Left renal pelvis (tissue), 4 donors: ENCODE data around the gene HACD3. TPM values are rescaled to one million over a fixed set of nuclear protein-coding genes. Genes with fewer than 3 reads are reported as not detected.
"Not testable (repeated sequence)": the region's sequence is repeated elsewhere in the genome, so short reads cannot be mapped to it uniquely, and the experiment has no call there.

Source experiments
- DNase-seq, 4 donors: peaks; one replicate each; pipeline ENCODE4 v3.0.0-alpha.2; 2013; ENCODE audit warnings: low read depth in 4 of 4, low spot score in 3 of 4
- polyA plus RNA-seq, 4 donors: library from polyadenylated mRNA; unstranded; fragments of 120-200 nt; gene quantifications; one replicate each; pipeline ENCODE4 v1.2.1, GENCODE V29; 2013; ENCODE audit not compliant: insufficient read length in 4 of 4

Gene HACD3
- polyA plus RNA-seq, 4 donors: 109 to 193 (median 175) TPM

DNA sequence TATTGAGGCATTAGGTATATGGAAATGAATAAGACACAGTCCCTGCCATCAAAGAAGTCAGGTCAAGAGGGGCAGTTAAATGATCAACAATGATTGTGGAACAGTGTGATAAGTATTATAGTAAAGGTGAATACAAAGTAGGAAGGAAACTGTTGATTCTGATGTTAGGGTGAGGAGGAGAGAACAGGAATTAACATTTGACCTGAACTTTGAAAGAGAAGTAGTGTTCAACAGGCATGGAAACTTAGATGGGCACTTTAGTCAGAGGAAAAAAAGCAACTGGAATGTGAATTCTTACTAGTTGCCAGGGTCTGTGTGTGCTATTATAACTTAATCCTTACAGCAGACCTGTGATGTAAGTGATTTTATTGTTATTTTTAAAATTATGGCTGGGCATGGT lies 17.6 kb downstream of the HACD3 start:
- no peak for DNase-seq

DNA sequence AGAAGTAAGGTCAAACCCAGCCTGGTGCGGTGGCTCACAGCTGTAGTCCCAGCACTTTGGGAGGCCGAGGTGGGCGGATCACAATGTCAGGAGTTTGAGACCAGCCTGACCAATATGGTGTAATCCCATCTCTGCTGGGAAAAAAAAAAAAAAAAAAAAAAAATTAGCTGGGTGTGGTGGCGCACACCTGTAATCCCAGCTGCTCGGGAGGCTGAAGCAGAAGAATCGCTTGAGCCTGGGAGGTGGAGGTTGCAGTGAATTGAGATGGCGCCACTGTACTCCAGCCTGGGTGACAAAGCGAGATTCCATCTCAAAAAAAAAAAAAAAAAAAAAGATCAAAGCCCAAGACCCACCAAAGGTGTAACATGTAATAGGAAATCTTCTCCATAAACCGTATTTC lies 19.0 kb downstream of the HACD3 start:
- DNase-seq: not testable (repeated sequence)

- no peak for DNase-seq
These were observed 20.4 kb downstream of the HACD3 start for GRCh38 chr15:65550681-65551098.

- no peak for DNase-seq
These were observed 20.9 kb downstream of the HACD3 start for GRCh38 chr15:65551183-65551582.

- DNase-seq: not testable (repeated sequence)
These were observed 22.6 kb downstream of the HACD3 start for GRCh38 chr15:65552851-65553250.

GRCh38 chr15:65553691-65554090 lies 23.4 kb downstream of the HACD3 start:
- no peak for DNase-seq

DNA sequence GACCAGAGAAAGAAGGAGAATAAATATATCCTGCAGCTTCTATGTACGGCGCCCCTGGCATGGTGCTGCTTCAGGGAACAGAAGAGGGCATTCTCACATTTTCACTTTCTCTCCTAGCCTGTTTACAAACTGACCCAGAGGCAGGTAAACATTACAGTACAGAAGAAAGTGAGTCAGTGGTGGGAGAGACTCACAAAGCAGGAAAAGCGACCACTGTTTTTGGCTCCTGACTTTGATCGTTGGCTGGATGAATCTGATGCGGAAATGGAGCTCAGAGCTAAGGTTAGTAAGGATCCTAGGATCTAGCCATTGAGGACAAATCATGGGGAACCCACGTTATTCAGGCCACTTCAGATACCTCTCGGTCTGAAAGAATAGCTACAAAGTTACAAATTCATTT lies 26.4 kb downstream of the HACD3 start:
- DNase-seq: no peak

DNA sequence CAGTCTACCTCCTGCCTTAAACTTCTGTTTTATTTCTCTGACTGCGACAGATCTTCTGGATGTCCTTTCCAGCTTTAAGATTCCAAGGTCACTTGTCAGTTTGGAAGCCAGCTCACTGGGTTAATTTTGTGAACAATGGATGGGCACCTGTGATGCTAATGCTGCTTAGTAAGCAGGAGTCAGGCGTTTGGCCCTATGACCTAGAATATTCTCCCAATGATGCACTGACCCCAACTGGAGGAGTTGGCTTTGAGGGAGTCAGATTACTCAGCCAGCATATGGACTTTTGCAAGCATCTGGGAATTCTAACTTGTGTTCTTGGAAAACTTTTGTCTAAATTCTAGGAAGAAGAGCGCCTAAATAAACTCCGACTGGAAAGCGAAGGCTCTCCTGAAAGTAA lies 28.1 kb downstream of the HACD3 start:
- DNase-seq: no peak

GRCh38 chr15:65558997-65559760 lies 28.9 kb downstream of the HACD3 start:
- no peak for DNase-seq

DNA sequence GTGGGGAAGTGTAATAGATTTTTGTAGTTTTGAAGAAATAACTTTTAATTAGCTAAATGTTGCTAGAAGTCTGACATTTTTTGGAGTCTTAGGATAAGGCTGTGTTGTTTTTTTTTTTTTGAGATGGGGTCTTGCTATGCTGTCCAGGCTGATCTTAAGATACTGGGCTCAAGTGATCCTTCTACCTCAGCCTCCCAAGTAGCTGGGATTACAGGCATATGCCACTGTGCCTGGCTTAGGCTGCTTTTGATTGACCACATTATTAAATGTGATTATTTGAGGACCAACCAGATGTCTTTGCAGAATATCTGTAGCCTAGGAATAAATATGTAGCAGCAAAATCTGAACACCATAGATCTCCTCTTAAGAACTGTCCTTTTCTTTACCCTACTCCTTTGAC lies 29.7 kb downstream of the HACD3 start:
- no peak for DNase-seq

DNA sequence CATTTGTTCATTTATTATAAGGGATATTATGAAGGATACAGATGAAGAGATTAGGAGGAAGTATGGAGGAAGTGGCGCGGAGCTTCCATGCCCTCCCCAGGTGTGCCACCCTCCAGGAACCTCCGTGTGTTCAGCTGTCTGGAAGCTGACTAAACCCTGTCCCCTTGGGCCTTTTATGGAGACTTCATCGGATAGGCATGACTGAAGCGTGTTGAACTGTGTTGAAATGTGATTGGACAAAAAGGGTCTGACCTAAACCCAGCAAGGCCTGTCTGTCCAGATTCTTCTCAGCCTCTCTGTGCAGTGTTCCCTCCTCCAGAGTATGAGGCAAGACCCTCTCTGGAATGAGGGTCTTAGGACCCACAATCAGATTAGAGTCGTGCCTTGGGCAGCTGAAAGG lies 31.7 kb downstream of the HACD3 start:
- DNase-seq: peak in 3 of 4 donors; percentile 8 to 29 (median 27)

GRCh38 chr15:65569728-65570127 lies 39.5 kb downstream of the HACD3 start:
- DNase-seq: no peak

DNA sequence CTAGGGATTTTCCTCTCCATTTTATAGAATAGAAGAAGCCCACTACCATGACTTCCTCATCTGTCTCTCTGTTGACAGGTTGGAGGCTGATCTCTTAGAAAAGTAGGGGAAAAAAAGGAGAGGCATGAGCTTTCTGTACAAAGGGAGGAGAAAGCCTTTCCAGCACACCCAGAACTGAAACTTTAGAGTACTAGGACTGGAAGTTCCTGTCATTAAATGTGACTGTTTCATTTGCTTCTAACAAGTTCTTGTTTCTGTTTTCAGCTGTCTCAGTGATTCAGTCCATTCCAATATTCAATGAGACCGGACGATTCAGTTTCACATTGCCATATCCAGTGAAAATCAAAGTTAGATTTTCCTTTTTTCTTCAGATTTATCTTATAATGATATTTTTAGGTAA lies 41.7 kb downstream of the HACD3 start:
- no peak for DNase-seq

DNA sequence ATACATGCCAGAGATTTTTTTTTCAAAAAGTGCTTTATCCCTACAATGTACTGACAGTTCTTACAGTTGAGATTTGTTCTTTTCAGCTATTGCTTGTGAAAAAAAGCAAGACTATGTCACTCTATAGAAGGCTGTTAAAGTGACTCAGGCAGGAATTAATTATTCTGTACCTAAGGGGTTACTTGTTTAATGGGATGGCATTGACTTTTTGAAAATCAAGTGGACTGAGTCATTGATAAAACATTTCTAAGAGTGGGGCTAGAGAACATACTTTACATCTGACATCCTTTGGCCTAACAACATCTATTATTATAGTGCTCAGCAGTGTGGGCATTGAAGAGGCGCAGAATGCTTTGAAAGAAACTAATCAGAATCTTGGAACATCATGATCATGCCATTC lies 46.4 kb downstream of the HACD3 start:
- no peak for DNase-seq

DNA sequence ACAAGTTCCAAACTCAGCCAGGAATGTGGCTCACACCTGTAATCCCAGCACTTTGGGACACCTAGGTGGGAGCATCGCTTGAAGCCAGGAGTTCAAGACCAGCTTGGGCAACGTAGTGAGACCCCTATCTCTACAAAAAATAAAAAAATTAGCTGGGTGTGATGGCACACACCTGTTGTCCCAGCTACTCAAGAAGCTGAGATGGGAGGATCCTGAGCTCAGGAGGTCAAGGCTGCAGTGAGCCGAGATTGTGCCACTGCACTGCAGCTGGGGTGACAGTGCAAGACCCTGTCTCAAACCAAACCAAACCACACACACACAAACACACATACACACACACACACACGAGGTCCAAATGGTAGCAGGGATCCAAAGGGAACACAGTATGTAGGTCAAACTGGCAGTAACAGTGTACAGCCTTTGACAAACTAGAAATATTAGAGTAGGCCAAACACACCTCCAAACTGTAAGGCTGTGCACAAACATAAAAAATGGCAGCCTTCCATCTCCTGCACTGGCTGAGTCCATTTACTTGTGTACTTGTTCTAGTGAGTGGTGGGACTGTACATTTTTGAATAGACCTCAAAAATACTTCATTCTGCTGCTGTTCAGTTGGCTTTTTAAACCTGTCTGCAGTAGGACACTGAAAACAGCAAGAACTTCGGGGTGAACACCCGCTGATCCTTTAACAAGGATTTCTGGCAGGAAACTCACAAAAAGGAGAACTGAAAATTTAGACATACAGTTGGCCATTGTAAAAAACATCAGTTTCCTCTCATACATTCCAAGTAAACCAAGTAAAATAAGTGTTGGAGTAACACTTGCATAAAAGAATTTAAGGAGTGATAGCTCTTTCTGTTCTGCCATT lies 47.1 kb downstream of the HACD3 start:
- DNase-seq: no peak

DNA sequence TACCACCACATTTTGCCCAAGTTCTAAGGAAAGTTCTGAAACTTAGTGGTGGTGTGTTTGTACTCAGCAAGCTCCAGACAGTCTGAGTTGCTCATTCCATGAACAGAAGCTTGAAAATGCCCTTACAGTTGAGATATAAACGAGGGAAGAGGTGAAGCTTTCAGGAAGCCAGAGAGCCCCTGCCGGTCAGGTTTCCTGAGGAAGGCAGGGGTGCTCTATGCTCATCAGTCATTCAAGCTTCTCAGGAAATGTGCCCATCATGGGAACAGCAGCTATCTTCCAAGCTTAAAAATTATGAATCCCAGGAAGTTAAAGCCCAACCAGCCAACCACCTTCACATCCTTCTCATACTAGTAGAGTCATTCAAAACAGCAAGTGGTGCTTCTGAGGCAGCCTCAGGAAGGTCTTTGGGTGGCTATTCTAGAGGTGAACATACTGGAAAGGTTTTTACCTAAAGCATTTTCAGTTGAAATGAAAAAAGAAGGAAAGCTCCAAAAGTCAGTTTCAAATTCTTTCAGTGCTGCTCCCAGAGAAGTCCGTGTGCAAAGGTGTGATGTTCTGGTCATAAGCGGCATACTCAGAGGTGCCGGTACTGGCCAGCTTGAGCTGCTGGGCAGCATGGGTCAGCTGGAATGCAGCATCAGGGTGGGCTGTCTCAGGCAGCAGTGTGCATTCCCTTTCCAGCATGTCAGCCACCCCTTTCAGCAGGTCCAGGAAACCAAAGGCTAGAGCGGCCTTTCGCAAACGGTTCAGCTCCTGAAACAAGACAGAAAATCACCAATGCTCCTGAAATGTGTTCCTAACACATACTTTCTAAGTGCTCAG lies 48.9 kb downstream of the HACD3 start:
- DNase-seq: no peak

GRCh38 chr15:65579762-65580161 lies 49.5 kb downstream of the HACD3 start:
- no peak for DNase-seq

DNA sequence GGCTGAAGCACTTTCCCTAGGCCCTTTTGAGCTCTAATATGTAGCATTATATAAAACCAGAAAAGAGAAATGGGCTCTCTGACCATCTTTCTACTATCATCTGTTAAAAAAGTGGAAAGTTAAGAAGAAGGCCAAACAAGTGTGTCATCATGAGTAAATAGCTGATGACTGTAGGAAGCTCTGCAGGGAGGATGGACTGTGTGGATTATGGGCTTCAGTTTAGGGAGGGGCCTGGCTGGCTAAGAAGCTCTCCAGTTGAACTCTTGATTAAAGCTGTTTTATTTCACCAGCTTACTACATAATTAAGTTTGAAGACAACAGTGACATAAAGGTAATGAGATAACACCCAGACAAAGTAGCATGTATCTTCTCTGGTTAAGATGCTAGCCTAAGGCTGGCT lies 50.0 kb downstream of the HACD3 start:
- DNase-seq: no peak

DNA sequence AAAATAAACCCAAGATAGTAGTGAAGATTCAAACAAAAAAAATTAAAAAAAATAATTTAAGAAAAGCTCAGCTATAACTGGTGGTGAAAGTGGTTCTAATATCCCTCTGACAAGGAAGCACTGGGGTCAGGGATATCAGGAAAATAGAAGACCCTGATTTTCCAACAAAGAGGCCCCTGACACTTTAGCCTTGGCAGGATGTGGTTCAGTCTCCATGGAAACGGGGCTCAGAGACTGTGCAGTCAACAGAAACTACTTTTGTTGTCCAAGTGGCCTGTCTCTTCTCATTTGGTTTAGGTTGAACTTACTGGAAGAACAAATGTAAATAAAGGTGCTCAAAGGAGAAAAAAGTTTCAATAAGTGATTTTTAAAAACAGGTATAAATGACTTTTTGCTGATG lies 53.4 kb downstream of the HACD3 start:
- DNase-seq: peak in 2 of 4 donors; percentile 6 to 11

DNA sequence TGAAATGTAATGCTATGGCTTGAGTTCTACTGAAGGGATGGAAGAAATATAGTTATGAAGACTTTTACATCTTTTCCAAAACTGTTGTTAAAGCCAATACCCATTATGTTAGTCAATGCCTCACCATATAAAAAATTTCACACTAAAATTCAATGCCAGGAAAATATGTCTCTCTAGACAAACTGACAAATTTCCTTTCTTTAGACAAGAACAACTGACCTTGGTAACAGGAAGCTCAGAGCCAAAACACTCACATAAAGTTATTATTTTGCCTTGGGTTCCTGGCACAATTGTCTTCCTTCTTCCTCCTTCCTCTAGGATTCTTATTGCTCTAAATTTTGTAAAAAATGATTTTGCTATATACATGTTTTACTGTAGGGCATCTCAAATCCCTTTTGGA lies 54.0 kb downstream of the HACD3 start:
- DNase-seq: no peak

DNA sequence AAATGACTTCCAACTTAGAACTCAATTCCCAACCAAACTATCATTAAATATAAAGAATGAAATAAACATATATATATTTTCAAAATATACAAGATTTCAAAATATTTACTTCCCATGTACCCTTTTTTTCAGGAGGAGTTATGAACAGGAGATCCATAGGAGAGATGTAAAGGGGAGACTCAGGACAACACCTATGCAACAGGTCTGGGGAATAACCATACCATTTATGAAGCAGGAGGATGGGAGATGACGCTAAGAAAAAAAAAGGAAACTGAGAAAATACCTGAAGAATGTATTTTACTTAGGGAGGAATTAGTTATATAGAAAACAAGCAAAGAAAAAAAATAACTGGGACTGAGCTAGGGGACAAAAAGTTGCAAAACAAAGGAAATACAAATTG lies 56.8 kb downstream of the HACD3 start:
- no peak for DNase-seq
